HFF-Myc (cell line): ENCODE results near the gene RERE.

Source experiments
- DNase-seq: peaks from one replicate; pipeline ENCODE4 v3.0.0-alpha.2; 2011; ENCODE audit warnings: low read depth; ENCODE audit errors: extremely low read depth
- H3K4me3 ChIP-seq: replicated peaks from 2 replicates; pipeline ENCODE4 v1.5.1; 2011; ENCODE audit warnings: low read depth, mild to moderate bottlenecking, control low read depth, low read length
- TF ChIP-seq, protein P1 (sequence below): IDR thresholded peaks from 2 replicates; pipeline ENCODE4 v1.5.1; 2012; ENCODE audit warnings: mild to moderate bottlenecking, low read depth, low read length, control low read depth; ENCODE audit errors: missing control alignments

RERE gene

DNA sequence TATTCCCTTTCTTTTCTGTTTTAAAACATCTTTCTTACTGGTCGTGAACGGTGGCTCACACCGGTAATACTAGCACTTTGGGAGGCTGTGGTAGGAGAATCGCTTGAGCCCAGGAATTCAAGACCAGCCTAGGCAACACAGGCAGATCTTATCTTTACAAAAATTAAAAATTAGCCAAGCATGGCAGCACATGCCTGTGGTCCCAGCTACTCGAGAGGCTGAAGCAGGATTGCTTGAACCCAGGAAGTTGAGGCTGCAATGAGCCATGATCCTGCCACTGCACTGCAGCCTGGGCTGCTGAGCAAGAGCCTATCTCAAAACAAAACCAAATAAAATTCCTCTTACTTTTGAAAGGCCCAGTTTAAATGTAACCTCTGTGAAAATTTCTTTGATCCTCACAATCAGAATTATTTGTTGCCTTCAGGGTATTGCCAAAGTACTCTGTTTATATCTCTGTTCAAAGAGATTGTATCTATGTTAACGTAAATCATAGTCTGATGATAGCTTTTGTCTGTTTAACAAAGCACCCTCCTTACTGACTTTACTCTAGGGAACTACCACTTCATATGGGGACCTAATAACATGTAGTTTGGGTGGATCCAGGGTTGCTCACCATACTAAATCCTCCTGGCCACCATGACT, 71.6 kb downstream of the RERE start:
- TF ChIP-seq, protein P1, sequence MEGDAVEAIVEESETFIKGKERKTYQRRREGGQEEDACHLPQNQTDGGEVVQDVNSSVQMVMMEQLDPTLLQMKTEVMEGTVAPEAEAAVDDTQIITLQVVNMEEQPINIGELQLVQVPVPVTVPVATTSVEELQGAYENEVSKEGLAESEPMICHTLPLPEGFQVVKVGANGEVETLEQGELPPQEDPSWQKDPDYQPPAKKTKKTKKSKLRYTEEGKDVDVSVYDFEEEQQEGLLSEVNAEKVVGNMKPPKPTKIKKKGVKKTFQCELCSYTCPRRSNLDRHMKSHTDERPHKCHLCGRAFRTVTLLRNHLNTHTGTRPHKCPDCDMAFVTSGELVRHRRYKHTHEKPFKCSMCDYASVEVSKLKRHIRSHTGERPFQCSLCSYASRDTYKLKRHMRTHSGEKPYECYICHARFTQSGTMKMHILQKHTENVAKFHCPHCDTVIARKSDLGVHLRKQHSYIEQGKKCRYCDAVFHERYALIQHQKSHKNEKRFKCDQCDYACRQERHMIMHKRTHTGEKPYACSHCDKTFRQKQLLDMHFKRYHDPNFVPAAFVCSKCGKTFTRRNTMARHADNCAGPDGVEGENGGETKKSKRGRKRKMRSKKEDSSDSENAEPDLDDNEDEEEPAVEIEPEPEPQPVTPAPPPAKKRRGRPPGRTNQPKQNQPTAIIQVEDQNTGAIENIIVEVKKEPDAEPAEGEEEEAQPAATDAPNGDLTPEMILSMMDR, result no peak
- H3K4me3 ChIP-seq, result no peak overlapping the region
- DNase-seq, result no peak

DNA sequence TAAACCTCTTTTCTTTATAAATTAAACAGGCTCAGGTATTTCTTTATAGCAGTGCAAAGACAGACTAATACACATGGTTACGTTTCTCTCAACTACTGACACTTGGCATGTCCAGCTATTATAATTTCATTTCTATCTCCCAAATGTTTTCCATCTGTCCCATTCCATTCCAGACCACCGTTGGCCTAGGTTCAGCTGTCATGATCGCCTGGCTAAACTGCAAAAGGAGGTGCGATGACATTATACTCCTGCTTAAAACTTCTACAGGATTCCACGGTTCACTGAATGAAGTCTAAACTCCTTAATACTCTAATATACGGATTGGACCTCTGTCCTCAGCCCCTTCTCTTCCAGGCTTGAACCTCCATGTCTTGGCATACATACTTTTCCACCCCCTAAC, 72.1 kb downstream of the RERE start:
- no peak for DNase-seq
- H3K4me3 ChIP-seq, result no peak overlapping the region
- TF ChIP-seq, protein P1, result no peak

DNA sequence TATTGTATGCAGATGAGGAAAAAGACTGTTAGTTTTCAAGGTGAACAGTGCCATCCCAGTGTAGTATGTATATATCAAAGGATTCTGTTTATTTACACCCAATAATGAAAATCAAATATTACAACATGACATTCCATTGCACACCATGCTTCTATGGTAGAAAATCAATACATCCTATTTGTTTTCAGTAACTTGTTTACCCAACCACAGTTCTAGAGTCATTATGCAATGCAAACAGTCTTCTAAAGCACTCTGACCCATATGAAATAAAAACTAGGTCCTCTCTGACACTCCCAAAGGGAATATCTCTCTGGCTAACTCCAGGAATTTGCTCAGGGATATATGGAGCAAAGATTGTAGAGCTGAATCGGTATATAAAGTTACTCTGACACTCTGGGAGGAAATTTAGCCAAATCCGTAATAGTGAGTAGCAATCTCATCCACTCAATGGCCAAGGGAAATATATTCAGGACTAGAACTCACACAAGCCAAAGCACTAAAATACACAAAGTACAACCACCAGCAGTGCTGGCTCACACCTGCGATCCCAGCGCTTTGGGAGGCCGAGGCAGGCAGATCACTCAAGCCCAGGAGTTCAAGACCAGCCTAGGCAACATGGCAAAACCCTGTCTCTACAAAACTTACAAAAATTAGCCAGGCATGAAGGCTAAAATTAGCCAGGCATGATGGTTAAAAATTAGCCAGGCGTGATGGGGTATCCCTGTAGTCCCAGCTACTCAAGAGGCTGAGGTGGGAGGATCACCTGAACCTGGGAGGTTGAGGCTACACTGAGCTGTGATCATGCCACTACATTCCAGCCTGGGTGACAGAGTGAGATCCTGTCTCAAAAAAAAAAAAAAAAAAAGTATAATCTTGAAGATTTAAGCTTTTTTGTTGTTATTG, 75.2 kb downstream of the RERE start:
- TF ChIP-seq, protein P1, result no peak
- H3K4me3 ChIP-seq, result no peak overlapping the region
- DNase-seq, result no peak

DNA sequence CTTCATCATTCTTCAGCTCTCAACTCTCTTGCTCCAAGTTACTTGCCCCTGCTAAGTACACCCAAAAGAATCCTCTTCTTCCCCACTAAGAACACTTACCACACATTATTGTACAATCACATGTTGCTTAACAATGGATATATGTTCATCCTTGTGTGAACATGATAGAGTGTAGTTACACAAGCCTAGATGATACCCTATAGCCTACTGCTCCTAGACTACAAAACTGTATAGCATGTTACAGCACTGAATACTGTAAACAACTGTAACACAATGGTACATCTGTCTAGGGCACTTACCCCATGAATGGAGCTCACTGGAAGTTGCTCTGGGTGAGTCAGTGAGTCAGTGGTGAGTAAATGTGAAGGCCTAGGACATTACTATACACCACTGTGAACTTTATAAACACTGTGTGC, 77.4 kb downstream of the RERE start:
- TF ChIP-seq, protein P1, result no peak
- no peak overlapping the region for H3K4me3 ChIP-seq
- DNase-seq, result peak; percentile 53

DNA sequence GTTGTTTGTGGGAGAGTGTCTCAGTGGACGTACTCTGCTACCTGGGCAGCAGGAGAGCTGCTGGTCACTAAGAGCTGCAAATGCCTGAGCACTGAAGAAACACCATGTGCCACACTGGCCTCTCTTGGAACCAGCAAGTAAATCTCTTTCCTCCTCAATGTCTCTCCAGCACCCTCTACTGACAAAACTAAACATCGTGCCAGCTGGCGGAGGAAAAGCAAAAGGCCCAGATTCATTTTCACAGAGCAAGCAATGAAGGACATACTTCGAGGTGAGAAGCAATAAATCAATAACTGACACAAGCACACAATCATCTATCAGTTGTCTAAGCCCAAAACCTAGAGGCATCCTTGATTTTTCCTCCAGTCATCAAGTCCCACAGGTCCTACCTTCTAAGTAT, 78.1 kb downstream of the RERE start:
- TF ChIP-seq, protein P1, result peak; percentile 20
- DNase-seq, result no peak
- no peak overlapping the region for H3K4me3 ChIP-seq

DNA sequence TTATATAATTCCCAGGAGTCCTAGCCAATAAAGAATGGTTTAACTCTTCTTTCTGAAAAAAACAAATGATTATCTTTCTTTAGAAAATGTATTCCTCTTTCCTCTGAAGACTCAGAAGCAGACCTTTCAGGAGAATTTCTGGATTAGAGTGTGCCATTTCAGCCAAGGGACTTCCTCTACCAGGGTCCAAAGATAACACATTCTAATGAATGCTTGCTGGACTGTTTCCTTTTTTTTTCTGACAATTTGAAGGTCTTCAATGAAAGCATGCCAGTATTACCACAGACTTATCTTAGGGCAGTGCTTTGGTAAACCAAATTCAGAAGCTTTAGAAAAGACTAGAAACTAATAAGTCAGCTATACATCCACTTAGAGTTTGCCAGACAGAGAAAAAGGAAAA, 80.5 kb downstream of the RERE start:
- no peak overlapping the region for H3K4me3 ChIP-seq
- DNase-seq, result no peak
- TF ChIP-seq, protein P1, result no peak

DNA sequence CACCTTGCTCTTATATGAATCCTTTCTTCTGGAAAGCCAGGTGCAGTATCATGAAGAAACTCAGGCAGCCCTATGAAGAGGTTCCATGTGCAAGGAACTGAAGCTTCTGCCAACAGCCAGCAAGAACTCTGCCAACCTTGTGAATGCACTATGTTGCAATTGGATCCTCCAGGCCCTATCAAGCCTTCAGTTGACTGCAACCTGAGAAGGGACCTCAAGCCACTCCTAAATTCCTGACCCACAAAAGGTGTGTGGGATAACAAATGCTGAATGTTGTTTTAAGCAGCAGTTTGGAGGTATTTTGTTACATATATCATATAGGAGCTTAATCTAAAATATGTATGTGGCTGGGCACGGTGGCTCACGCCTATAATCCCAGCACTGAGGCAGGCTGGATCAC, 84.0 kb downstream of the RERE start:
- H3K4me3 ChIP-seq, result no peak overlapping the region
- DNase-seq, result no peak
- TF ChIP-seq, protein P1, result no peak
